ENCODE results near the gene ALK.

ALK gene

GRCh38 chr2:29949042-29949441 lies 27.7 kb upstream of the ALK start:
- Histone ChIP-seq H2BK5ac (ENCODE audit: low read length) (no peak overlapping the region), H4K91ac (ENCODE audit: low read depth, low read length, poor library complexity) (no peak overlapping the region), H3K14ac (ENCODE audit: low read length) (no peak overlapping the region), H3K4ac (ENCODE audit: low read length) (no peak overlapping the region), H3K79me1 (ENCODE audit: low read depth, low read length) (no peaks in the 10 kb centered on the region), H4K8ac (ENCODE audit: low read depth, low read length) (no peak overlapping the region), H3K36me3 (replicated peaks in 1 of 2; ENCODE audit: control insufficient read depth in 2 of 2, insufficient read depth in 2 of 2, low read length in 2 of 2) (no peaks in the 10 kb centered on the region), H3K23ac (ENCODE audit: low read depth, low read length, poor library complexity) (no peak overlapping the region), H3K9ac (ENCODE audit: low read depth, low read length, poor library complexity) (no peak overlapping the region), H3K4me2 (ENCODE audit: insufficient read depth, low read length, poor library complexity, severe bottlenecking) (no peak overlapping the region), H3K4me1 (ENCODE audit: control insufficient read depth in 2 of 2, insufficient read depth in 1 of 2, low read depth in 1 of 2, low read length in 2 of 2) (no peaks in the 10 kb centered on the region), H3K9me3 (replicated peaks in 1 of 2; ENCODE audit: control insufficient read depth in 2 of 2, insufficient read depth in 1 of 2, low read depth in 1 of 2, low read length in 2 of 2) (no peaks in the 10 kb centered on the region), H3K27ac (replicated peaks; ENCODE audit: low read length) (no peak overlapping the region), H2BK15ac (ENCODE audit: low read length) (no peak overlapping the region), H2BK12ac (ENCODE audit: low read length) (no peak overlapping the region), H2BK120ac (ENCODE audit: low read depth, low read length) (no peak overlapping the region), H2AK5ac (ENCODE audit: low read depth, low read length) (no peak overlapping the region), H3K18ac (ENCODE audit: low read length) (no peak overlapping the region), H2AFZ (ENCODE audit: low read length) (no peak overlapping the region), H3K4me3 (ENCODE audit: low read length in 2 of 2) (no peak overlapping the region), H3K27me3 (ENCODE audit: control insufficient read depth in 3 of 3, insufficient read depth in 3 of 3, low read depth in 1 of 3, low read length in 3 of 3) (peaks cover 0 to 26% (median 0%) of the 10 kb centered on the region in 3 experiments)
- WGBS, 2 donors (ENCODE audit: extremely low coverage in 2 of 2, insufficient read length in 2 of 2, insufficient replicate concordance in 1 of 2), result no CpG with 5 or more reads among the region's 3 CpGs
- no peak for DNase-seq (ENCODE audit: low spot score)

- H2BK12ac ChIP-seq (ENCODE audit: low read length), result no peak overlapping the region
- H3K4me3 ChIP-seq (ENCODE audit: low read length in 2 of 2), result no peak overlapping the region
- peaks cover 0 to 15% (median 0%) of the 10 kb centered on the region in 3 experiments for H3K27me3 ChIP-seq (ENCODE audit: control insufficient read depth in 3 of 3, insufficient read depth in 3 of 3, low read depth in 1 of 3, low read length in 3 of 3)
- H2BK120ac ChIP-seq (ENCODE audit: low read depth, low read length), result no peak overlapping the region
- H3K27ac ChIP-seq (replicated peaks; ENCODE audit: low read length), result no peak overlapping the region
- H3K14ac ChIP-seq (ENCODE audit: low read length), result no peak overlapping the region
- H4K8ac ChIP-seq (ENCODE audit: low read depth, low read length), result no peak overlapping the region
- no peaks in the 10 kb centered on the region for H3K4me1 ChIP-seq (ENCODE audit: control insufficient read depth in 2 of 2, insufficient read depth in 1 of 2, low read depth in 1 of 2, low read length in 2 of 2)
- no peak overlapping the region for H3K9ac ChIP-seq (ENCODE audit: low read depth, low read length, poor library complexity)
- no peaks in the 10 kb centered on the region for H3K79me1 ChIP-seq (ENCODE audit: low read depth, low read length)
- H2BK15ac ChIP-seq (ENCODE audit: low read length), result no peak overlapping the region
- no peak overlapping the region for H2AFZ ChIP-seq (ENCODE audit: low read length)
- no peak overlapping the region for H2AK5ac ChIP-seq (ENCODE audit: low read depth, low read length)
- H4K91ac ChIP-seq (ENCODE audit: low read depth, low read length, poor library complexity), result no peak overlapping the region
- no peak for DNase-seq (ENCODE audit: low spot score)
- H3K36me3 ChIP-seq (replicated peaks in 1 of 2; ENCODE audit: control insufficient read depth in 2 of 2, insufficient read depth in 2 of 2, low read length in 2 of 2), result no peaks in the 10 kb centered on the region
- H3K23ac ChIP-seq (ENCODE audit: low read depth, low read length, poor library complexity), result no peak overlapping the region
- WGBS, 2 donors (ENCODE audit: extremely low coverage in 2 of 2, insufficient read length in 2 of 2, insufficient replicate concordance in 1 of 2), result no CpG with 5 or more reads among the region's 5 CpGs
- H2BK5ac ChIP-seq (ENCODE audit: low read length), result no peak overlapping the region
- H3K18ac ChIP-seq (ENCODE audit: low read length), result no peak overlapping the region
- no peak overlapping the region for H3K4ac ChIP-seq (ENCODE audit: low read length)
- no peaks in the 10 kb centered on the region for H3K9me3 ChIP-seq (replicated peaks in 1 of 2; ENCODE audit: control insufficient read depth in 2 of 2, insufficient read depth in 1 of 2, low read depth in 1 of 2, low read length in 2 of 2)
- H3K4me2 ChIP-seq (ENCODE audit: insufficient read depth, low read length, poor library complexity, severe bottlenecking), result no peak overlapping the region
Observed at GRCh38 chr2:29946505-29946904, 25.1 kb upstream of the ALK start.

GRCh38 chr2:29942711-29943110 lies 21.3 kb upstream of the ALK start:
- Histone ChIP-seq H3K79me1 (ENCODE audit: low read depth, low read length) (no peaks in the 10 kb centered on the region), H3K14ac (ENCODE audit: low read length) (no peak overlapping the region), H3K4ac (ENCODE audit: low read length) (no peak overlapping the region), H2BK5ac (ENCODE audit: low read length) (no peak overlapping the region), H3K4me2 (ENCODE audit: insufficient read depth, low read length, poor library complexity, severe bottlenecking) (no peak overlapping the region), H3K4me3 (ENCODE audit: low read length in 2 of 2) (no peak overlapping the region), H2BK120ac (ENCODE audit: low read depth, low read length) (no peak overlapping the region), H3K9me3 (replicated peaks in 1 of 2; ENCODE audit: control insufficient read depth in 2 of 2, insufficient read depth in 1 of 2, low read depth in 1 of 2, low read length in 2 of 2) (no peaks in the 10 kb centered on the region), H4K8ac (ENCODE audit: low read depth, low read length) (no peak overlapping the region), H2BK12ac (ENCODE audit: low read length) (no peak overlapping the region), H3K4me1 (ENCODE audit: control insufficient read depth in 2 of 2, insufficient read depth in 1 of 2, low read depth in 1 of 2, low read length in 2 of 2) (peaks cover 1 to 4% of the 10 kb centered on the region in 2 donors), H2AK5ac (ENCODE audit: low read depth, low read length) (no peak overlapping the region), H3K18ac (ENCODE audit: low read length) (peak overlapping the region; percentile 25), H2AFZ (ENCODE audit: low read length) (no peak overlapping the region), H3K23ac (ENCODE audit: low read depth, low read length, poor library complexity) (no peak overlapping the region), H3K9ac (ENCODE audit: low read depth, low read length, poor library complexity) (no peak overlapping the region), H4K91ac (ENCODE audit: low read depth, low read length, poor library complexity) (no peak overlapping the region), H3K36me3 (replicated peaks in 1 of 2; ENCODE audit: control insufficient read depth in 2 of 2, insufficient read depth in 2 of 2, low read length in 2 of 2) (no peaks in the 10 kb centered on the region), H3K27ac (replicated peaks; ENCODE audit: low read length) (no peak overlapping the region), H3K27me3 (ENCODE audit: control insufficient read depth in 3 of 3, insufficient read depth in 3 of 3, low read depth in 1 of 3, low read length in 3 of 3) (peaks cover 0 to 6% (median 0%) of the 10 kb centered on the region in 3 experiments), H2BK15ac (ENCODE audit: low read length) (no peak overlapping the region)
- WGBS, 2 donors (ENCODE audit: extremely low coverage in 2 of 2, insufficient read length in 2 of 2, insufficient replicate concordance in 1 of 2), result no CpG with 5 or more reads among the region's 3 CpGs
- DNase-seq (ENCODE audit: low spot score), result no peak

- no peak overlapping the region for H2BK5ac ChIP-seq (ENCODE audit: low read length)
- H3K79me1 ChIP-seq (ENCODE audit: low read depth, low read length), result no peaks in the 10 kb centered on the region
- H4K8ac ChIP-seq (ENCODE audit: low read depth, low read length), result no peak overlapping the region
- no peak overlapping the region for H3K27ac ChIP-seq (replicated peaks; ENCODE audit: low read length)
- no CpG with 5 or more reads among the region's 5 CpGs for WGBS, 2 donors (ENCODE audit: extremely low coverage in 2 of 2, insufficient read length in 2 of 2, insufficient replicate concordance in 1 of 2)
- DNase-seq (ENCODE audit: low spot score), result no peak
- H2AFZ ChIP-seq (ENCODE audit: low read length), result no peak overlapping the region
- no peak overlapping the region for H2BK12ac ChIP-seq (ENCODE audit: low read length)
- peaks cover 1 to 4% of the 10 kb centered on the region in 2 donors for H3K4me1 ChIP-seq (ENCODE audit: control insufficient read depth in 2 of 2, insufficient read depth in 1 of 2, low read depth in 1 of 2, low read length in 2 of 2)
- H3K4me3 ChIP-seq (ENCODE audit: low read length in 2 of 2), result no peak overlapping the region
- no peaks in the 10 kb centered on the region for H3K36me3 ChIP-seq (replicated peaks in 1 of 2; ENCODE audit: control insufficient read depth in 2 of 2, insufficient read depth in 2 of 2, low read length in 2 of 2)
- H3K9me3 ChIP-seq (replicated peaks in 1 of 2; ENCODE audit: control insufficient read depth in 2 of 2, insufficient read depth in 1 of 2, low read depth in 1 of 2, low read length in 2 of 2), result no peaks in the 10 kb centered on the region
- H2AK5ac ChIP-seq (ENCODE audit: low read depth, low read length), result no peak overlapping the region
- H3K27me3 ChIP-seq (ENCODE audit: control insufficient read depth in 3 of 3, insufficient read depth in 3 of 3, low read depth in 1 of 3, low read length in 3 of 3), result no peaks in the 10 kb centered on the region
- H3K4ac ChIP-seq (ENCODE audit: low read length), result no peak overlapping the region
- H3K4me2 ChIP-seq (ENCODE audit: insufficient read depth, low read length, poor library complexity, severe bottlenecking), result no peak overlapping the region
- H3K23ac ChIP-seq (ENCODE audit: low read depth, low read length, poor library complexity), result no peak overlapping the region
- H3K9ac ChIP-seq (ENCODE audit: low read depth, low read length, poor library complexity), result no peak overlapping the region
- H3K18ac ChIP-seq (ENCODE audit: low read length), result no peak overlapping the region
- H3K14ac ChIP-seq (ENCODE audit: low read length), result no peak overlapping the region
- H2BK15ac ChIP-seq (ENCODE audit: low read length), result no peak overlapping the region
- no peak overlapping the region for H2BK120ac ChIP-seq (ENCODE audit: low read depth, low read length)
- H4K91ac ChIP-seq (ENCODE audit: low read depth, low read length, poor library complexity), result no peak overlapping the region
Observed at GRCh38 chr2:29940706-29941105, 19.3 kb upstream of the ALK start.

Measured in neuronal stem cell (in vitro differentiated cells).